SK-N-MC (cell line): ENCODE data around the gene AGMO.

ENCODE experiments used
- EZH2 ChIP-seq: fragments of 200-600 bp; sonication (generic); IDR thresholded peaks from one replicate; pipeline ENCODE4 v1.6.1; 2017; ENCODE audit warnings: antibody characterized with exemption
- POLR2AphosphoS5 ChIP-seq: IDR thresholded peaks from 2 replicates; pipeline ENCODE4 v1.6.1; 2012; ENCODE audit warnings: mild to moderate bottlenecking, low read depth, low read length, borderline replicate concordance

DNA sequence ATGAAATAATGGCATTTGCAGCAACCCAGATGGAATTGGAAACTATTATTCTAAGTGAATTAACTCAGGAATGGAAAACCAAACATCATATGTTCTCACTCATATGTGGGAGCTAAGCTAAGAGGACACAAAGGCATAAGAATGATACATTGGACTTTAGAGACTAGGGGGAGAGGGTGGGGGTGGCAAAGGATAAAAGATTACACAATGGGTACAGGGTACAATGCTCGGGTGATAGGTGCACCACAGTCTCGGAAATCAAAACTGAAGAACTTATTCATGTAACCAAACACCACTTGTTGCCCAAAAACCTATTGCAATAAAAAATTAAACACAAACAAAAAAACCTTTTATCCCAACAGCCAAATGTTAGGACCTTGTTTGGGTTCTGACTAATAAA lies 17.8 kb downstream of the AGMO start:
- TF ChIP-seq POLR2AphosphoS5 (no peak), EZH2 (no peak)
